ENCODE results near the gene REV3L.

DNA sequence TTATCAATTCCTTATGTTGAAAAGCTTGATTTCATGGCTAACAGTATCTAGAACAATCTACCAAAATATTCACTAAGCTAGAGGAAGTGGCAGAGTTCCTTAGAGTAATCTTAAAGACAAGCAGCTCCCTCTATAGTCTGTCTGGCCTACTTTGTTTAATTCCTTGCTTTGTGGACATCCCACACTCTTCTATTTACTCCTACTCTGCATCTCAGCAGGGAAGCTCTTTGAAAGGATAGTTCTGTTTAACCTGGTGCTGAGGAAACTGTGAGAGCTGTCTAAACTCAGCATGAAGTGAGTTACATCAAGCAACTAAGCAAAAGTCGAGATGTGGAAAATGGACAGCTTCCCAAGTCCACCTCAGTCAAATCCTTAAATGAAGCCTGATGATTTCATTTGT, 4.3 kb downstream of the REV3L start:
- TF ChIP-seq, protein P1, sequence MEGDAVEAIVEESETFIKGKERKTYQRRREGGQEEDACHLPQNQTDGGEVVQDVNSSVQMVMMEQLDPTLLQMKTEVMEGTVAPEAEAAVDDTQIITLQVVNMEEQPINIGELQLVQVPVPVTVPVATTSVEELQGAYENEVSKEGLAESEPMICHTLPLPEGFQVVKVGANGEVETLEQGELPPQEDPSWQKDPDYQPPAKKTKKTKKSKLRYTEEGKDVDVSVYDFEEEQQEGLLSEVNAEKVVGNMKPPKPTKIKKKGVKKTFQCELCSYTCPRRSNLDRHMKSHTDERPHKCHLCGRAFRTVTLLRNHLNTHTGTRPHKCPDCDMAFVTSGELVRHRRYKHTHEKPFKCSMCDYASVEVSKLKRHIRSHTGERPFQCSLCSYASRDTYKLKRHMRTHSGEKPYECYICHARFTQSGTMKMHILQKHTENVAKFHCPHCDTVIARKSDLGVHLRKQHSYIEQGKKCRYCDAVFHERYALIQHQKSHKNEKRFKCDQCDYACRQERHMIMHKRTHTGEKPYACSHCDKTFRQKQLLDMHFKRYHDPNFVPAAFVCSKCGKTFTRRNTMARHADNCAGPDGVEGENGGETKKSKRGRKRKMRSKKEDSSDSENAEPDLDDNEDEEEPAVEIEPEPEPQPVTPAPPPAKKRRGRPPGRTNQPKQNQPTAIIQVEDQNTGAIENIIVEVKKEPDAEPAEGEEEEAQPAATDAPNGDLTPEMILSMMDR (IDR thresholded peaks at IDR 0.05): peak; percentile 72
- no peak for TF ChIP-seq EZH2 (IDR thresholded peaks at IDR 0.05; ENCODE audit: borderline replicate concordance, insufficient read depth, low read depth, low read length, poor library complexity, severe bottlenecking)
